NK-92 (cell line): Measurements from ENCODE around the gene PPIG.
"Not testable (repeated sequence)": the region's sequence is repeated elsewhere in the genome, so short reads cannot be mapped to it uniquely, and the experiment has no call there.

Experiments
- DNase-seq: peaks from one replicate; lab custom pipeline; 2025; ENCODE audit not compliant: unreplicated experiment; lab: John Stamatoyannopoulos, UW

The PPIG gene

DNA sequence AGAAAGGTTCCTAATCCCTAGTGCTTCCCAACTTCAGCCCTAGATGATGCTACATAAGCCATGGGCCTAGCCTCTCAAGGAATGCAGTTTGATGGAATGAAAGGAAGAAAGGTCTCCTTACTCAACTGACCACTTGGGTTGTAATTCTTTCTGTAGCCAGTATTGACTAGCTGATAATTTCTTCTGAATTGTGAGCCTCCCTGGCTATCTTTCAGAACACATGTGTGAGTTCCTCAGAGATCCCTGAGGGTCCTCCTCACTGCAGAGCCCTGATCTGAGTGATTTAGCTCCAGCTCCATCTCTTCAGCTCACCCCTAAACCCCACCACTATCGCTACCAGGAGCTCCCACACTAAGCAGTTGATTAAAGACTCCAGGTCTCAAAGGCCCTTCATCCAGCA, 78.6 kb downstream of the PPIG start:
- no peak for DNase-seq

DNA sequence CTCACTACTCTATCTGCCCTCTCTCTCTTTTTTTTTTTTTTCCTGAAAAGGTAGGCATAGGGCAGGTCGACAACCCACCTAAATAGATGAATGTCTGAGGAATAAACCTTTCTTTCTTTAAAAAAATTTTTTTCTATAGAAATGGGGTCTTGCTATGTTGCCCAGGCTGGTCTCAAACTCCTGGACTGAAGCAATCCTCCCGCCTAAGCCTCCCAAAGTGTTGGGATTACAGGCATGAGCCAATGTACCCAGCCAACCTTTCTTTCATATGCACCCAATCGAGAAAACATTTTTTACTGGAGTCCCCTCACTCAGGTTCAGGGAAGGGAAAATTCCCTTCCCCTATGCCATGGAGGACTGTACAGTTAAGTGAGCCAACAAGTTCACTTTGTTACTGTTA, 79.1 kb downstream of the PPIG start:
- DNase-seq = no peak

DNA sequence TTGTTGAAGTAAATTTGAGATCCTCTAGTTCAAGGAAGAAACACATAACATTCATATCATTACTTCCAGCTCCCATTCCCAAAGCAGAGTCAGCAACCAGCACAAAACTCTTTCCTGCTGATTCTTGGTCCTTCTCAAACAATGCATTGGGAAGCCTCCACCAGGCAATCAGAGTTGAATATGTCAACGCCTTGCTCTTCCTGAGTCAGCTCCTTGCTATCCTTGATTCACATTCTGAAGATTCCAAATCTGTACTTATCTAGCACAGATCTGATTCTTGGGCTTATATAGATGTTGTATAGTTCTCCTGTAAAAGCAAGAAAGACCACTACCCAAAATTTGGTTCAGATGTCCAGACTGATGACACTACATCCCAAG, 80.4 kb downstream of the PPIG start:
- no peak for DNase-seq

GRCh38 chr2:169664978-169665930, 81.1 kb downstream of the PPIG start:
- DNase-seq = no peak

- no peak for DNase-seq
Measured at GRCh38 chr2:169667583-169667982, 83.4 kb downstream of the PPIG start.

DNA sequence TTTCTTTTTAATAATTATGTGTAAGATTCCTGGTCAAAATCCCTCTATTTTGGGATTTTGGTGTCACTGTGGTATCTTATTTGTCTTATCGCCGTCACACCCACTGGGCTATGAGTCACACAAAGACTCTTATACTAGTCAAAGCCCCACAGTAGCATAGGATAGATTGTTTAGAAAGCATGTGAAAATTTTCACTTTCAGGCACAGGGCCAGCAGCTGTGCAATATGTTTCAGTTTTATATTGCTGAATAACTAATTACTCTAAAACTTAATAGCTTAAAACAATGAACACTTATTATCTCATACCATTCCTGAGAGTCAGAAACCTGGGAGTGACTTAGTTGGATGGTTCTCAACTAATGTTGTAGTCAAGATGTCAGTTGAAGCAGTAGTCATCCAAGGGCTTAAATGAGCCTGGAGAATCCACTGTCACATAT, 86.1 kb downstream of the PPIG start:
- no peak for DNase-seq

DNA sequence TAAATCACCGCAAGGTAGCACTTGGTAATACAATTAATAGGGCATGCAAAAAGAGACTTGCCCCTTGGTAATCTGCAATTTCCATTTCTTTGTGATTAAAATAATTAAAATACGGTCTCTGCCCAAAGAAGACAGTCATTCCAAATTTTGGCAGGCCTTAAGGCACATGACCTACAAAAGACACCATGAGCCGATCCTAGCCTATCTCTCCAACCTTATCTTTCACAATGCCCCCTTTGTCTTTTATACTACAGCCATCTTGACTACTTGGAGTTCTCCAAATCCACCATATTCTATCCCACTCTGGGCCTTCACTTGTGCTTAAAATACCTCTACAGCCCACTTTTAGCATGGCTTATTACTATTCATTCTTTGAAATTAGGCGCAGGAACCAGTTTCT, 86.8 kb downstream of the PPIG start:
- DNase-seq = no peak

- no peak for DNase-seq
Measured at GRCh38 chr2:169672406-169672805, 88.3 kb downstream of the PPIG start.

- DNase-seq = no peak
Measured at GRCh38 chr2:169673106-169673505, 89.0 kb downstream of the PPIG start.

- no peak for DNase-seq
Measured at GRCh38 chr2:169673921-169674320, 89.8 kb downstream of the PPIG start.

DNA sequence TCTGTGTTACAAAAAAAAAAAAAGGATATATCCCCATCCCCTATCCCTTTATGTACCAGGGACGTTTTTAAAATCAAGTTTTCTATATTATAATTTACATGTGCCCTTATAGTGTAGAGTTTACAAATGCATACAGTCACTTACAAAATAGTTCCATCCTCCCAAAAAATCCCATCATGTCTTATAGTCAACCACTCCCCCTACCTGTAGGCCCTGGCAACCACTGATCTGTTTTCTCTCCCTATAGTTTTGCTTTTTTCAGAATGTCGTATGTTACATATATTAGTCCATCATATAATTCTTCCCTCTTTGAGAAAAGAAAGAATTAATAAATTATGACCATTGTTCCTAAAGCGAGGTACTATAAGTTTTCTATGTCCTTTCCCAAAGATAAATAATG, 92.2 kb downstream of the PPIG start:
- no peak for DNase-seq

GRCh38 chr2:169676850-169677249, 92.7 kb downstream of the PPIG start:
- DNase-seq = no peak

DNA sequence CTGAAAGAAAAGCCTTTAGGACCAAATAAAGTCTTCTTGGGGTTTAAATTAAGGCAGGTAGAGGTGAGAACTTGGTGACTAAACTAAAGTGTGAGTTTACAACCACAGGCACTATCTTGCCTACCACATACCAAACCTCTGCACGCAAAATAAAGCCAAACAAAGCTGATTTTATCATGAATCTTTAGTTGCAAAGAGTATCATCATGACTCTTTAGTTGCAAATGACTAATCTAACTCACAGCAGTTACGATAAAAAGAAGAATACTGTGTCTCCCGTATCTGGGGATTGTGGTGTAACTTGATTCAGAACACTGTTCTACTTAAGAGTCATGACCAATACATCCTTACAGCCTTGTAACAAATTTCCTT, 98.9 kb downstream of the PPIG start:
- DNase-seq = no peak

DNA sequence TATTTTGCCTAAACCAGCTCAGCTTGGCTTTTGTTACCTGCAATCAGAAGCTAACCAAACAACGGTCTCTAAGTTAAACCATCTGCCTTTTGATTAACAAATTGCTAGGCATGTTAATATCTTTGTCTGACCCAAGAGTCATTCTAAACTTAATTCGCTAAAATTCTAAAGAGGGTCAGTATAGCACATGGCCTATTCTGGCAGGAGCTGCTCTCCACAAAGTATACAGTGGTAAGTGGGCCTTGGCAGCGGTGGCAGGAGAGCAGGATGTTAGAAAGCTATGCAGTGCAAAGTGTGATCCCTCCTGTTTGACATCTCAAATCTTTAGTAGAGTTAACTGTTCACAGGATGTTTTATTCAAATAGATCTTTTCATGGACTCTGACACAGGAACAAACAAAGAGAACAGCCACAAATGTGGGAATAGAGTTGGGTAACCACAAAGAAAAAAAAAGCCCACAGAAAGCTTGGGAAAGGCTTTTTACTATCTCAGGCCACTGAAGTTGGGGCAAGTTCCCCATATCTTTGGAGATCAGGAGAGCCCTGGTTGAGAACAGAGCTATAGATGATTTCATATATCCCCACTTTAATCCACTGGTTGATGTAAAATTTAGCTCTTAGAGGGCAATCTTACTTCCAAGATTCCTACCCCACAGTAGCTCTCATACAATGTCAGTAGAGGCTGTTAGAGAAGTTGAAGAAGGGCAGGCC, 99.4 kb downstream of the PPIG start:
- no peak for DNase-seq

GRCh38 chr2:169684135-169684565, 100.0 kb downstream of the PPIG start:
- no peak for DNase-seq

DNA sequence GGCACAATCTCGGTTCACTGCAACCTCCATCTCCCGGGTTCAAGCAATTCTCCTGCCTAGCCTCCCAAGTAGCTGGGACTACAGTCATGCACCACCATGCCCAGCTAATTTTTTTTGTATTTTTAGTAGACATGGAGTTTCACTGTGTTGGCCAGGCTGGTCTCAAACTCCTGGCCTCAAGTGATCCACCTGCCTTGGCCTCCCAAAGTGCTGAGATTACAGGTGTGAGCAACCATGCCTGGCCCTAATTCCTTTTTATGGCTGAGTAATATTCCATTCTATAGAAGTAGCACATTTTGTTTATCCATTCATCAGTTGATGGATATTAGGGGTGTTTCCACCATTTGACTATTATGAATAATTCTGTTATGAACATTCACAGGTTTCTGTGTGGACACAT, 100.6 kb downstream of the PPIG start:
- DNase-seq = not testable (repeated sequence)

GRCh38 chr2:169686825-169687224, 102.7 kb downstream of the PPIG start:
- not testable (repeated sequence) for DNase-seq

DNA sequence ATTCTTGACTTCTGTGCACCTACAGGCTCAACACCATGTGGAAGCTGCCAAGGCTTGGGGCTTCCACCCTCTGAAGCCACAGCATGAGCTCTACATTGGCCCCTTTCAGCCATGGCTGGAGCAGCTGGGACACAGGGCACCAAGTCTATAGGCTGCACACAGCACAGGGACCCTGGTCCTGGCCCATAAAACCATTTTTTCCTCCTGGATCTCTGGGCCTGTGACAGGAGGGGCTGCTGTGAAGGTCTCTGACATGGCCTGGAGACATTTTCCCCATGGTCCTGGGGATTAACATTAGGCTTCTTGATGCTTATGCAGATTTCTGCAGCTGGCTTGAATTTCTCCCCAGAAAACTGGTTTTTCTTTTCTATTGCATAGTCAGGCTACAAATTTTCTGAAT, 103.8 kb downstream of the PPIG start:
- DNase-seq = not testable (repeated sequence)

GRCh38 chr2:169690958-169691357, 106.8 kb downstream of the PPIG start:
- no peak for DNase-seq
